ENCODE measurements around the gene DOK5. TPM values are rescaled to one million over a fixed set of nuclear protein-coding genes. Genes with fewer than 3 reads are reported as not detected.

DOK5 gene
- total RNA-seq, 1 donor from 2014 or later: 0.69 TPM

DNA sequence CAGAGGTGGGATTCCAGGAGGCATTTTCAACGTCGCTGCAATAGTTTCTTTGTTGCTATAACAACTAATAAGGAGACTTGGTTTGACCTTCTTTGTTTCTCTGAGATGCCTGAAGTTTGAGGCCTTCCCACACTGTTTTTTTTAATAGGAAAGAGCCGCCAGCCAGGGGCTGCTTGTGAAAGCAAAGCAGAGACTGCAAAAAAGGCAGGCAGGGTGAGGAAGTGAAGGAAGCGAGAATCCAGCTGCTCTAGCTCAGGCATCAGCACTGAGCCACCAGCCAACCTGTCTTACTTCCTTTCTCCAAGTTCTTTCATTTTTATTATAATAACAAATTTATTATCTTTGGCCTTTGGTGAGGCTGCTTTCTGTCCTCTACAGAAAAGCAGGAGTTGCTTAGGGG, 179.1 kb downstream of the DOK5 start:
- Histone ChIP-seq H3K4me3 (no peak overlapping the region), H3K27ac (no peak overlapping the region), H3K27me3 (peaks cover 5% of the 10 kb centered on the region), H3K9me3 (no peaks in the 10 kb centered on the region), H3K36me3 (no peaks in the 10 kb centered on the region), H3K4me1 (no peaks in the 10 kb centered on the region)
- intact Hi-C loops (cut with DNase I): no loop called here
- ATAC-seq (no peak), DNase-seq (no peak)
- TF ChIP-seq, protein P1, sequence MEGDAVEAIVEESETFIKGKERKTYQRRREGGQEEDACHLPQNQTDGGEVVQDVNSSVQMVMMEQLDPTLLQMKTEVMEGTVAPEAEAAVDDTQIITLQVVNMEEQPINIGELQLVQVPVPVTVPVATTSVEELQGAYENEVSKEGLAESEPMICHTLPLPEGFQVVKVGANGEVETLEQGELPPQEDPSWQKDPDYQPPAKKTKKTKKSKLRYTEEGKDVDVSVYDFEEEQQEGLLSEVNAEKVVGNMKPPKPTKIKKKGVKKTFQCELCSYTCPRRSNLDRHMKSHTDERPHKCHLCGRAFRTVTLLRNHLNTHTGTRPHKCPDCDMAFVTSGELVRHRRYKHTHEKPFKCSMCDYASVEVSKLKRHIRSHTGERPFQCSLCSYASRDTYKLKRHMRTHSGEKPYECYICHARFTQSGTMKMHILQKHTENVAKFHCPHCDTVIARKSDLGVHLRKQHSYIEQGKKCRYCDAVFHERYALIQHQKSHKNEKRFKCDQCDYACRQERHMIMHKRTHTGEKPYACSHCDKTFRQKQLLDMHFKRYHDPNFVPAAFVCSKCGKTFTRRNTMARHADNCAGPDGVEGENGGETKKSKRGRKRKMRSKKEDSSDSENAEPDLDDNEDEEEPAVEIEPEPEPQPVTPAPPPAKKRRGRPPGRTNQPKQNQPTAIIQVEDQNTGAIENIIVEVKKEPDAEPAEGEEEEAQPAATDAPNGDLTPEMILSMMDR (IDR thresholded peaks at IDR 0.05): no peak

DNA sequence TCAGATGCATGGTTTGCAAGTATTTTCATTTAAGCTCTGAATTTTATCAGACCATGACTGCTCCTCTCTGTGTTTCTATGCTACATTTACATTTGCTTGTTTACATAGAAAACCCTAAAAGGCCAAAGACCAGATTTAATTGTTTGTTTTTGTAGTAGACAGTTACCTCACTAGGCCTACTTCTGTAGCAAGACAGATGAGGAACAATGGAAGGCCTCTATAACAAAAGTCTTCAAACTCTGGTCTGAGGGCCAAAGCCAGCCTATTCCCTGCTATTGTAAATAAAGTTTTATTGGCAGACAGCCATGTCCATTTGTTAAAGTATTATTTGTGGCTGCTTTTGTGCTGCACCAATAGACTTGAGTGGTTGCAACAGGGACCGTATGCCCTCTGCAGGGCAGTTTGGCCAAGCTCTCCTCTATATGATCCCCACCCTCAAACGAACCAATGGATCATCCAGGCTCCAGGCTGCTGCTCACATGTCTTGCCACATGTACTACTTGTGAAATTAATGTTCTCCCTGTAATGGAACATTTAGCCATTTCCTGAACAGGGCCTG, 182.0 kb downstream of the DOK5 start:
- Histone ChIP-seq H3K9me3 (no peaks in the 10 kb centered on the region), H3K4me3 (no peak overlapping the region), H3K27me3 (peaks cover 5% of the 10 kb centered on the region), H3K4me1 (no peaks in the 10 kb centered on the region), H3K27ac (no peak overlapping the region), H3K36me3 (no peaks in the 10 kb centered on the region)
- TF ChIP-seq, protein P1 (IDR thresholded peaks at IDR 0.05): no peak
- intact Hi-C loops (cut with DNase I): no loop called here
- DNase-seq (no peak), ATAC-seq (no peak)

DNA sequence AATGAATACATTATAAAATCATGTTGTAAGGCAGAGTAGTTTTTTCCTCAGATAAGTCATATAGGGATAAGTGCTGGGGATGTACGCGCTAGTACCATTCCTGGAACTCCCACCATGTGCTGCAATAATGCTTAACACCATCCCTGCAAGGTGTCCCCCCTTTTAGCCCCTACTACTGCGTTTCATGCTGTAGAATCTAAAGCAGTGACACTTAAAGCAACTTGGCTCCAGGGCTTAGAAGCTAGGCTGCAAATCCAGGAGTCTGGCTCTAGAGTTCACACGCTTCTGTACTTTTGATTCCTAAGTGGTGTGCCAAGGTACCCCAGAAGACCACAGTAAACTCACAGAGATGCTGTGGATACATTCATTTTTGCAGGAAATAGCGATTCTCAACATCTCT, 183.1 kb downstream of the DOK5 start:
- intact Hi-C loops (cut with DNase I): no loop called here
- H3K4me3 ChIP-seq: no peak overlapping the region
- TF ChIP-seq, protein P1 (IDR thresholded peaks at IDR 0.05): no peak
- H3K4me1 ChIP-seq: no peaks in the 10 kb centered on the region
- no peak overlapping the region for H3K27ac ChIP-seq
- DNase-seq (no peak), ATAC-seq (no peak)
- peaks cover 5% of the 10 kb centered on the region for H3K27me3 ChIP-seq
- H3K9me3 ChIP-seq: no peaks in the 10 kb centered on the region
- H3K36me3 ChIP-seq: no peaks in the 10 kb centered on the region

- Histone ChIP-seq H3K9me3 (no peaks in the 10 kb centered on the region), H3K4me3 (no peak overlapping the region), H3K27ac (no peak overlapping the region), H3K36me3 (no peaks in the 10 kb centered on the region), H3K4me1 (no peaks in the 10 kb centered on the region), H3K27me3 (no peaks in the 10 kb centered on the region)
- no peak for ATAC-seq
- no peak for DNase-seq
- intact Hi-C loops (cut with DNase I): no loop called here
- TF ChIP-seq, protein P1 (IDR thresholded peaks at IDR 0.05): no peak
Measured at GRCh38 chr20:54661265-54661664, 185.9 kb downstream of the DOK5 start.

- Histone ChIP-seq H3K27ac (no peak overlapping the region), H3K4me1 (no peaks in the 10 kb centered on the region), H3K9me3 (no peaks in the 10 kb centered on the region), H3K4me3 (no peak overlapping the region), H3K27me3 (no peaks in the 10 kb centered on the region), H3K36me3 (no peaks in the 10 kb centered on the region)
- intact Hi-C loops (cut with DNase I): no loop called here
- TF ChIP-seq, protein P1 (IDR thresholded peaks at IDR 0.05): no peak
- DNase-seq (no peak), ATAC-seq (no peak)
Measured at GRCh38 chr20:54661880-54662465, 186.6 kb downstream of the DOK5 start.

GRCh38 chr20:54665812-54666211, 190.4 kb downstream of the DOK5 start:
- no peaks in the 10 kb centered on the region for H3K36me3 ChIP-seq
- H3K27ac ChIP-seq: no peak overlapping the region
- no peaks in the 10 kb centered on the region for H3K9me3 ChIP-seq
- no peak for DNase-seq
- intact Hi-C loops (cut with DNase I): no loop called here
- no peaks in the 10 kb centered on the region for H3K4me1 ChIP-seq
- H3K27me3 ChIP-seq: no peaks in the 10 kb centered on the region
- TF ChIP-seq, protein P1 (IDR thresholded peaks at IDR 0.05): no peak
- ATAC-seq: no peak
- H3K4me3 ChIP-seq: no peak overlapping the region

All from upper lobe of right lung (tissue), 1 donor.